Measurements from ENCODE around the gene ANKRD31. TPM values are rescaled to one million over a fixed set of nuclear protein-coding genes. Genes with fewer than 3 reads are reported as not detected.
"Not testable (repeated sequence)": the region's sequence is repeated elsewhere in the genome, so short reads cannot be mapped to it uniquely, and the experiment has no call there.

The ANKRD31 gene
- polyA plus RNA-seq, 1 experiment, result 0.02 TPM

GRCh38 chr5:75235711-75236110 is 967 bp downstream of the ANKRD31 start:
- ChIA-PET CTCF (interaction anchor here (0.5 to 2.6 kb wide), 9 partner anchors 9 to 443 kb away, joined by 3 to 12 read pairs (median 4); no protein-coding TSS in a partner anchor), POLR2A (interaction anchor here (0.5 to 0.6 kb wide), 2 partner anchors 182 to 439 kb away, joined by 3 to 4 read pairs; no protein-coding TSS in a partner anchor)
- no peak for TF ChIP-seq CTCF (IDR thresholded peaks at IDR 0.05; ENCODE audit: insufficient read depth, low read depth, low read length)
- no peaks in the 10 kb centered on the region for H3K36me3 ChIP-seq (ENCODE audit: control insufficient read depth, insufficient read depth, low read length)
- H3K27me3 ChIP-seq (ENCODE audit: control insufficient read depth, insufficient read depth, low read length), result no peaks in the 10 kb centered on the region
- no peak for DNase-seq (ENCODE audit: low read depth)
- H3K4me3 ChIP-seq (ENCODE audit: low read depth, low read length), result no peak overlapping the region

- ChIA-PET CTCF (interaction anchor here (0.8 kb wide), 1 partner anchor 156 kb away, joined by 3 read pairs; no protein-coding TSS in a partner anchor), POLR2A (no interaction called here)
- no peak for TF ChIP-seq CTCF (IDR thresholded peaks at IDR 0.05; ENCODE audit: insufficient read depth, low read depth, low read length)
- Histone ChIP-seq H3K27me3 (ENCODE audit: control insufficient read depth, insufficient read depth, low read length) (no peaks in the 10 kb centered on the region), H3K4me3 (ENCODE audit: low read depth, low read length) (no peak overlapping the region), H3K36me3 (ENCODE audit: control insufficient read depth, insufficient read depth, low read length) (no peaks in the 10 kb centered on the region)
- DNase-seq (ENCODE audit: low read depth), result no peak
Observed at GRCh38 chr5:75234251-75234650, 2.4 kb downstream of the ANKRD31 start.

- POLR2A ChIA-PET, result no interaction called here
- DNase-seq (ENCODE audit: low read depth), result no peak
- no peaks in the 10 kb centered on the region for H3K36me3 ChIP-seq (ENCODE audit: control insufficient read depth, insufficient read depth, low read length)
- H3K27me3 ChIP-seq (ENCODE audit: control insufficient read depth, insufficient read depth, low read length), result no peaks in the 10 kb centered on the region
- no peak overlapping the region for H3K4me3 ChIP-seq (ENCODE audit: low read depth, low read length)
- TF ChIP-seq CTCF (IDR thresholded peaks at IDR 0.05; ENCODE audit: insufficient read depth, low read depth, low read length), result no peak
- CTCF ChIA-PET, result interaction anchor here (1.9 kb wide), 1 partner anchor 10 kb away, joined by 11 read pairs; the partner anchor contains the start of gene ANKRD31
Observed at GRCh38 chr5:75226916-75227315, 9.8 kb downstream of the ANKRD31 start.

- Histone ChIP-seq H3K36me3 (ENCODE audit: control insufficient read depth, insufficient read depth, low read length) (no peaks in the 10 kb centered on the region), H3K27me3 (ENCODE audit: control insufficient read depth, insufficient read depth, low read length) (no peaks in the 10 kb centered on the region), H3K4me3 (ENCODE audit: low read depth, low read length) (no peak overlapping the region)
- CTCF ChIA-PET, result interaction anchor here (1.9 kb wide), 1 partner anchor 11 kb away, joined by 11 read pairs; the partner anchor contains the start of gene ANKRD31
- TF ChIP-seq CTCF (IDR thresholded peaks at IDR 0.05; ENCODE audit: insufficient read depth, low read depth, low read length), result no peak
- POLR2A ChIA-PET, result no interaction called here
- no peak for DNase-seq (ENCODE audit: low read depth)
Observed at GRCh38 chr5:75225506-75225905, 11.2 kb downstream of the ANKRD31 start.

GRCh38 chr5:75220787-75221186 is 15.9 kb downstream of the ANKRD31 start:
- H3K36me3 ChIP-seq (ENCODE audit: control insufficient read depth, insufficient read depth, low read length); H3K27me3 ChIP-seq (ENCODE audit: control insufficient read depth, insufficient read depth, low read length); CTCF ChIA-PET; POLR2A ChIA-PET; DNase-seq (ENCODE audit: low read depth); H3K4me3 ChIP-seq (ENCODE audit: low read depth, low read length): not testable (repeated sequence)

GRCh38 chr5:75214928-75215327 is 21.8 kb downstream of the ANKRD31 start:
- ChIA-PET POLR2A (no interaction called here), CTCF (no interaction called here)
- no peak for TF ChIP-seq CTCF (IDR thresholded peaks at IDR 0.05; ENCODE audit: insufficient read depth, low read depth, low read length)

More at GRCh38 chr5:75214928-75215327, 21.8 kb downstream of the ANKRD31 start:
- no peak for DNase-seq (ENCODE audit: low read depth)
- H3K36me3 ChIP-seq (ENCODE audit: control insufficient read depth, insufficient read depth, low read length), result no peaks in the 10 kb centered on the region
- no peaks in the 10 kb centered on the region; the same call in 1 of the 2 replicates for H3K27me3 ChIP-seq (ENCODE audit: control insufficient read depth, insufficient read depth, low read length)
- H3K4me3 ChIP-seq (ENCODE audit: low read depth, low read length), result no peak overlapping the region

Measured in BJ (cell line).